DND-41 (cell line): Measurements from ENCODE around the gene NRP1.

Experiments used
- ATAC-seq: fragments of 200-7000 bp; cut with Tn5 transposase; 3 replicates; pipeline ENCODE4 v1.9.1; 2021; ENCODE audit warnings: low read depth; ENCODE audit not compliant: insufficient read depth
- DNase-seq: peaks from one replicate; pipeline ENCODE4 v3.0.0-alpha.2; 2020
- H2AFZ ChIP-seq: 2 replicates; pipeline ENCODE4 v1.6.0; 2012; ENCODE audit warnings: low read depth, low read length
- H3K27ac ChIP-seq: 2 replicates; pipeline ENCODE4 v1.5.1; 2012; ENCODE audit warnings: low read length, inconsistent platforms
- H3K27me3 ChIP-seq: fragments of 200-600 bp; sonication (generic); 2 replicates; pipeline ENCODE4 v1.6.0; 2012; ENCODE audit warnings: low read length, mild to moderate bottlenecking, inconsistent platforms; ENCODE audit not compliant: insufficient read depth, poor library complexity
- H3K36me3 ChIP-seq: 2 replicates; pipeline ENCODE4 v1.5.1; 2012; ENCODE audit warnings: low read length, inconsistent platforms; ENCODE audit not compliant: insufficient read depth
- H3K4me1 ChIP-seq: 2 replicates; pipeline ENCODE4 v1.5.1; 2012; ENCODE audit warnings: mild to moderate bottlenecking, low read length; ENCODE audit not compliant: insufficient read depth
- H3K4me2 ChIP-seq: 2 replicates; pipeline ENCODE4 v1.6.0; 2012; ENCODE audit warnings: mild to moderate bottlenecking, moderate library complexity, low read length, inconsistent platforms; ENCODE audit not compliant: insufficient read depth
- H3K4me3 ChIP-seq, 2 experiments: fragments of 200-600 bp in 1 of 2; shearing (Covaris generic) in 1 of 2; 2 replicates each; pipeline ENCODE4 v1.5.1; 2012 to 2016; ENCODE audit warnings: inconsistent platforms in 2 of 2, low read length in 2 of 2, mild to moderate bottlenecking in 2 of 2, low read depth in 1 of 2, moderate library complexity in 1 of 2
- H3K79me2 ChIP-seq: 2 replicates; pipeline ENCODE4 v1.6.0; 2012; ENCODE audit warnings: low read length, inconsistent platforms; ENCODE audit not compliant: insufficient read depth
- H3K9ac ChIP-seq: 2 replicates; pipeline ENCODE4 v1.6.0; 2012; ENCODE audit warnings: low read depth, mild to moderate bottlenecking, inconsistent platforms, low read length, moderate library complexity
- H3K9me3 ChIP-seq: 2 replicates; pipeline ENCODE4 v1.5.1; 2012; ENCODE audit warnings: low read length, moderate library complexity, mild to moderate bottlenecking, inconsistent platforms; ENCODE audit not compliant: insufficient read depth, severe bottlenecking
- H4K20me1 ChIP-seq: 2 replicates; pipeline ENCODE4 v1.6.0; 2012; ENCODE audit warnings: low read length; ENCODE audit not compliant: insufficient read depth
- CTCF ChIP-seq: IDR thresholded peaks from 2 replicates; pipeline ENCODE4 v1.5.1; 2012; ENCODE audit warnings: borderline replicate concordance, low read length, moderate library complexity, mild to moderate bottlenecking; ENCODE audit not compliant: poor library complexity, severe bottlenecking; ENCODE audit errors: extremely low read depth
- EZH2 ChIP-seq: IDR thresholded peaks from 3 replicates; pipeline ENCODE4 v1.6.1; 2012; ENCODE audit warnings: borderline replicate concordance, low read depth, mild to moderate bottlenecking, moderate library complexity, low read length, inconsistent platforms; ENCODE audit not compliant: severe bottlenecking

Gene NRP1

GRCh38 chr10:33137356-33138005, 197.0 kb downstream of the NRP1 start:
- TF ChIP-seq EZH2 (no peak), CTCF (no peak)
- ATAC-seq (no peak), DNase-seq (no peak)

GRCh38 chr10:33136781-33137180, 197.7 kb downstream of the NRP1 start:
- Histone ChIP-seq H3K4me3 (no peak overlapping the region), H4K20me1 (no peaks in the 10 kb centered on the region), H2AFZ (no peak overlapping the region), H3K4me1 (peaks cover 27% of the 10 kb centered on the region), H3K27ac (0 out of 2 replicates have a peak overlapping the region, but pooled peaks have one; percentile 16), H3K9ac (no peak overlapping the region), H3K9me3 (no peaks in the 10 kb centered on the region), H3K79me2 (no peaks in the 10 kb centered on the region), H3K36me3 (no peaks in the 10 kb centered on the region), H3K4me2 (no peak overlapping the region), H3K27me3 (no peaks in the 10 kb centered on the region)
- no peak for ATAC-seq
- TF ChIP-seq CTCF (no peak), EZH2 (no peak)
- no peak for DNase-seq

More at GRCh38 chr10:33137356-33138005, 197.0 kb downstream of the NRP1 start:
- H3K36me3 ChIP-seq: no peaks in the 10 kb centered on the region
- H4K20me1 ChIP-seq: no peaks in the 10 kb centered on the region
- H3K4me3 ChIP-seq: no peak overlapping the region
- H3K9me3 ChIP-seq: no peaks in the 10 kb centered on the region
- H3K27me3 ChIP-seq: no peaks in the 10 kb centered on the region
- no peaks in the 10 kb centered on the region for H3K79me2 ChIP-seq
- H3K4me1 ChIP-seq: peaks cover 27% of the 10 kb centered on the region
- H3K27ac ChIP-seq: peak overlapping the region; percentile 75
- H2AFZ ChIP-seq: no peak overlapping the region
- H3K4me2 ChIP-seq: no peak overlapping the region
- H3K9ac ChIP-seq: no peak overlapping the region

- Histone ChIP-seq H3K27me3 (no peaks in the 10 kb centered on the region), H4K20me1 (no peaks in the 10 kb centered on the region), H3K4me3 (no peak overlapping the region), H3K4me2 (no peak overlapping the region), H3K36me3 (no peaks in the 10 kb centered on the region), H3K9ac (no peak overlapping the region), H2AFZ (no peak overlapping the region), H3K27ac (no peak overlapping the region), H3K9me3 (no peaks in the 10 kb centered on the region), H3K4me1 (peaks cover 27% of the 10 kb centered on the region), H3K79me2 (no peaks in the 10 kb centered on the region)
- TF ChIP-seq CTCF: no peak
- ATAC-seq: no peak
- DNase-seq: no peak
Observed at GRCh38 chr10:33136271-33136670, 198.2 kb downstream of the NRP1 start.
